Gastrocnemius medialis (tissue), 4 donors: ENCODE data around the gene NOS1AP.

Experiments used
- POLR2A ChIP-seq, 2 donors: fragments of 450-650 bp; IDR thresholded peaks; one replicate each; pipeline ENCODE4 v1.6.1; 2017; ENCODE audit warnings: antibody characterized with exemption in 2 of 2, mild to moderate bottlenecking in 2 of 2, moderate library complexity in 2 of 2
- TF ChIP-seq, protein P1 (sequence below), 5 experiments: fragments of 450-650 bp in 3 of 5; fragments of 200-600 bp in 2 of 5; sonication (generic) in 2 of 5; IDR thresholded peaks in 4 of 5; conservative IDR thresholded peaks in 1 of 5; 1 replicate in 4 of 5; 2 replicates in 1 of 5; pipeline ENCODE4 v1.5.1; 2016 to 2019; ENCODE audit warnings: antibody characterized with exemption in 5 of 5, mild to moderate bottlenecking in 3 of 5, moderate library complexity in 3 of 5

DNA sequence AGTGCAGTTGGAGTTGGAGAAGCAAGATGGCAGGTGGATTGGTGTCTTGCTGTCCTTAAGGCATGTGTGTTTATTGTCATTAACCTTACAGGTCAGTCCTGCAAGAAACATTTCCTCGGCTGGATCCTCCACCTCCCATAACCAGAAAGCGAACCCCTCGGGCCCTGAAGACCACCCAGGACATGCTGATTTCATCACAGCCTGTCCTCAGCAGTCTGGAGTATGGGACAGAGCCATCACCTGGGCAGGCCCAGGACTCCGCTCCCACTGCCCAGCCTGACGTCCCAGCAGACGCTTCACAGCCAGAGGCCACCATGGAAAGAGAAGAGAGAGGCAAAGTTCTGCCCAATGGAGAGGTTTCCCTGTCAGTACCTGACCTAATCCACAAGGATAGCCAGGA lies 313.6 kb downstream of the NOS1AP start:
- TF ChIP-seq, protein P1, sequence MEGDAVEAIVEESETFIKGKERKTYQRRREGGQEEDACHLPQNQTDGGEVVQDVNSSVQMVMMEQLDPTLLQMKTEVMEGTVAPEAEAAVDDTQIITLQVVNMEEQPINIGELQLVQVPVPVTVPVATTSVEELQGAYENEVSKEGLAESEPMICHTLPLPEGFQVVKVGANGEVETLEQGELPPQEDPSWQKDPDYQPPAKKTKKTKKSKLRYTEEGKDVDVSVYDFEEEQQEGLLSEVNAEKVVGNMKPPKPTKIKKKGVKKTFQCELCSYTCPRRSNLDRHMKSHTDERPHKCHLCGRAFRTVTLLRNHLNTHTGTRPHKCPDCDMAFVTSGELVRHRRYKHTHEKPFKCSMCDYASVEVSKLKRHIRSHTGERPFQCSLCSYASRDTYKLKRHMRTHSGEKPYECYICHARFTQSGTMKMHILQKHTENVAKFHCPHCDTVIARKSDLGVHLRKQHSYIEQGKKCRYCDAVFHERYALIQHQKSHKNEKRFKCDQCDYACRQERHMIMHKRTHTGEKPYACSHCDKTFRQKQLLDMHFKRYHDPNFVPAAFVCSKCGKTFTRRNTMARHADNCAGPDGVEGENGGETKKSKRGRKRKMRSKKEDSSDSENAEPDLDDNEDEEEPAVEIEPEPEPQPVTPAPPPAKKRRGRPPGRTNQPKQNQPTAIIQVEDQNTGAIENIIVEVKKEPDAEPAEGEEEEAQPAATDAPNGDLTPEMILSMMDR (IDR thresholded peaks at IDR 0.05 in 4 of 5, conservative IDR thresholded peaks at IDR 0.05 in 1 of 5): no peak
- no peak for TF ChIP-seq POLR2A (IDR thresholded peaks at IDR 0.05)
